UCSD-AML1 (cell line): ENCODE results near the gene CUX1.

Experiments
- DNase-seq: peaks from one replicate; lab custom pipeline; 2025; ENCODE audit not compliant: unreplicated experiment; lab: John Stamatoyannopoulos, UW

The CUX1 gene

GRCh38 chr7:101952355-101953247 is 135.2 kb downstream of the CUX1 start:
- DNase-seq = peak; percentile 26

DNA sequence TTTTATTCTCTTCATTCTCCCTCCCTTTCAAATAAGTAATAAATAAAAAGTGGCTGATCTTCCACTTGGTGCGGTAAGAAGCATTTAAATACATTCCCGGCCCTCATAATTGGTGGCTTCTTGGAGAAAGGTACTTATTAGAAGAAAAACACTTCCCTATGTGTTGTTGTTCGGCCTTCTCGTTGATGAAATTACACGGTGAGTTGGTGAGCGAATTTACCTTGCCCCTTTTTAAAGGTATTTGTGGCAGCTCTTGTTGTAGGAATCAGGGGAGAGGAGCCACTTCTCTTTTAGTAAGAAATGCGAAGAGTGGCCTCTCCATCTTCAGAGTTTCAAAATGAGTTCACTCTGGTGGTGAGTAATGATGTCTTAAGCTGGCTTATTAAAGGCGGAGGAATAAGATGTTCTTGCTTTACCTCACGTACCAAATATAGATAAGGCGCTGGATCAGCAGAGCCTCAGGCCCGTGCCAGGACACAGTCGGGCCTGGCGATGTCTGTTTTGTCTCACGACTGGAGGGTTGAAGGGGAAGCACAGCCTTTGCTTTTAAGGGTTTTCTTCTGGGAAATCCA is 135.9 kb downstream of the CUX1 start:
- DNase-seq = no peak

GRCh38 chr7:101954499-101954898 is 137.1 kb downstream of the CUX1 start:
- DNase-seq = no peak

- no peak for DNase-seq
These were observed 138.7 kb downstream of the CUX1 start for GRCh38 chr7:101956130-101956529.

- DNase-seq = no peak
These were observed 140.5 kb downstream of the CUX1 start for GRCh38 chr7:101957744-101958525.

DNA sequence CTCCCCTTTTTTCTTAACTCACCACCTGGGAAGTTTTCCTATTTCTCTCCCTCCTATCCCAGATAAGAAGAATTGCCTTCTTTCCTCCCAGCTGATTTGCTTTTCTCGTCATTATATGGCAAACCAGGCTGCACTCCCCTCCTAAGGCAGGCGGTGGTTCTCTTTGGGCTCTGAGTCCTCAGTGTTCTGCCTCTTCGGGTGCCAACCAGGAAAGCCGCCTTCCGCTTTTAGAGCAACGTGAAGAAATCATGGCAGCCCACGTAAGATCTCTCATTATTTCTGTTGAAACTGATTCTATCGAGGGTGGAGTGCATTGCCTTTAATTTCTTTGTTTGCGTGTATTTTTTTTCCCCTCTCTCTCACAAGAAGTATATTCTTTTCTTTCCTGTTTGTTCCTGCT is 141.9 kb downstream of the CUX1 start:
- no peak for DNase-seq

DNA sequence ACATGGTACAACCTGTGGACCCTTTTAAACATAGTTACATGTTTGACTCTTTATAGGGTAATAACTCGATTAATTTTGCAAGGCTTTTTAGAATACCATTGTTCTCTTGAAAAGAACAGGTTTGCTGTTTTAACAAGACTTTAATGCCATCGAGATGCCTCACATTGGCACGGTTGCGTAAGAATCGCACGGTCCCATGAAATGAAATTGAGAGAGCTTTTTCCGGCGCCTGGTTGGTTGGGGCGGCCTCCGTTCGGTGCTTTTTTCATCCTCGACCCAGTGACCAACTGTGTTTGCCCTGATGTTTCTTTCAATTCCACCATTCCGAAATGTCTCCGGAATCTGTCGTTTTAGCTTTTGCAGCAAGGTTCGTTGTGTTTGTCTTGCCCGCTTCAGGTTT is 142.4 kb downstream of the CUX1 start:
- no peak for DNase-seq

- DNase-seq = no peak
These were observed 142.9 kb downstream of the CUX1 start for GRCh38 chr7:101960323-101960722.

GRCh38 chr7:101960985-101961708 is 143.7 kb downstream of the CUX1 start:
- no peak for DNase-seq

DNA sequence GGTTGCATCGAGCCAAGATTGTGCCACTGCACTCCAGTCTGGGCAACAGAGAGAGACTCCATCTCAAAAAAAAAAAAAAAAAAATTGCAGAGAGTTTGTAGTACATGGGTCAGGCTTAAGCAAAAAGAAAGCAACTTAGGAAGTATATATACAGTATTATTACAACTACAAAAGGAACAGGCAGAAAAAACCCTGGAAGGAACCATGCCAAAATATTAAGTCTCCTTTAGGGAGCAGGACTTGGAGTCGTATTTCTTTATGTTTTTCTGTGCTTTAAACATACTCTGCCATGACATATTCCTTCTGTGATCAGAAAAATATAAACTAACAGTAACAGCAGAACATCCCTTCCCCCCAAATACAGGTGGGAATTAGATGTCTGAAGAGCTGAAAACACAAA is 144.4 kb downstream of the CUX1 start:
- DNase-seq = no peak

DNA sequence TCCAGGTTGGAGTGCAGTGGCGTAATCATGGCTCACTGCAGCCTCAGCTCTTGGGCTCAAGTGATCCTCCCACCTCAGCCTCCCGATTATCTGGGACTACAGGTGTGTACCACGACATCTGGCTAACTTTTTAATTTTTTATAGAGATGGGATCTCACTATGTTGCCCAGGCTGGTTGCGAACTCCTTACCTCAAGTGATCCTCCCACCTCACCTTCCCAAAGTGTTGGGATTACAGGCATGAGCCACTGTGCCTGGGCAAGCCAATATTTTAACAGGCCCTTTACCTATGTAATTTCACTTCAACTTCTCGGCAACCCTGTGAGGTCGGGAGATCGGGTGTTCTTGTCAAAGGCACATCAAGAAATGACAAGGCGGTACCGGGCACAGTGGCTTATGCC is 146.3 kb downstream of the CUX1 start:
- DNase-seq = no peak

DNA sequence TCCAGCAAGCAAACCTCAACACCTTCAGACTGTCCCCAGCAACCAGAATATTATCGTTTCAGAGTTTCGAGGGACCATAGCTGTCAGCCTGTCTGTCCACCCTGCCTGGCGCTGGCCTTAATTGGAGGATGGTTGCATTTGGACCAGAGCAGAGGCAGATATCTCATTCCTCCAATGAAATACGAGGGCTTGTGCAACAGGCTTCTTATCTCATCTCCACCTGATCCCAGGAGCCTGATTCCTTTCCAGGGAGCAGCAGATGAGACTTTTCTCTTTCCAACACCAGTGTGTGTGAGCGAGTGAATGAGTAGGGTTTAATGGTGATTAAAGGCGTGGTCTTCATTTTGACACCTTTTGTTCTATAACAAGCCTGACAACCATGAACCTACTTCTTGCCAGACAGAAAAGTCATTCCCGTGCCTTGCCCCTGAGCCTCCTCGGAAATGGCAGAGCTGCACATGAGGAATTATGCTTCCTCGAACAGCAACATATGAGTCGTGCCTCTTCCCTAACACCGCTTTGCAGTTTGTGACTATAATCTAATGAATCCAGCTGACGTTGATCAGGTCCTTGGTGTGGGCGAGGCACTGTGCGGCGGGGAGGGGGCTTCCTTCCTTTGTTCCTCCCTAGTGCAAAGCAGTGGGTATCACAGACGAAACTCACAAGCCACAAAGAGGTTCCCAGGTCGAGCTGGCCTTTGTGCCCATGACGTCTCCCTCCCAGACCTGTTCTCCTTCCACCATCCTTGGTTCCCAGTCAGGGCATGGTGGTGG is 147.4 kb downstream of the CUX1 start:
- DNase-seq = no peak

GRCh38 chr7:101968720-101969466 is 151.5 kb downstream of the CUX1 start:
- no peak for DNase-seq

GRCh38 chr7:101969997-101970585 is 152.7 kb downstream of the CUX1 start:
- DNase-seq = no peak

GRCh38 chr7:101970801-101971200 is 153.4 kb downstream of the CUX1 start:
- no peak for DNase-seq

GRCh38 chr7:101971457-101971856 is 154.0 kb downstream of the CUX1 start:
- no peak for DNase-seq

- DNase-seq = no peak
These were observed 155.2 kb downstream of the CUX1 start for GRCh38 chr7:101972627-101973026.

DNA sequence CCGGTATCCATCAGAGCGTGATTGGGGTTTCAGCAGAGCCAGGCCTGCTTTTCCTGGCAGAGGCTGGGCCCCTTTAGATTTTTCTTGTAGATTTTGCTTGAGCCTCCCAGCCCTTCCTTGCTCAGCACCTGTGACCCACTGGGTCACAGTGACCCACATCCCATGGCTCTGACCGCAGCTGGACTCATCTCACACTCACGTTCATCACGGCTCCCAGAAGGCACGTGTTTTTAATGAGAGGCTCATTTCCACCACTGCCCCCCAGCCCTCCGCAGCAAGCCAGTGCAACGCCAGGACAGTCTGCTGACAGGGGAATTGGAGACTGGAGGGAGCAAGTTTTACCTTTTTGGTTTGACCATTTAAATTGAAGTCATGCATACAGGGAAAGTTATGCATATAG is 155.7 kb downstream of the CUX1 start:
- no peak for DNase-seq

- DNase-seq = no peak
These were observed 157.0 kb downstream of the CUX1 start for GRCh38 chr7:101974393-101974792.
